HEK293T (cell line): ENCODE results near the gene PEDS1.

Experiments used
- ARNT ChIP-seq: fragments of 450-650 bp; IDR thresholded peaks from 2 replicates; pipeline ENCODE4 v1.6.1; 2017; ENCODE audit warnings: mild to moderate bottlenecking
- BHLHE40 ChIP-seq: fragments of 450-650 bp; IDR thresholded peaks from 2 replicates; pipeline ENCODE4 v1.6.1; 2016; ENCODE audit warnings: mild to moderate bottlenecking, moderate library complexity, borderline replicate concordance
- FOXA1 ChIP-seq: fragments of 450-650 bp; IDR thresholded peaks from 2 replicates; pipeline ENCODE4 v1.6.1; 2016; ENCODE audit warnings: mild to moderate bottlenecking
- FOXM1 ChIP-seq: fragments of 450-650 bp; IDR thresholded peaks from 2 replicates; pipeline ENCODE4 v1.6.1; 2017; ENCODE audit warnings: mild to moderate bottlenecking, borderline replicate concordance
- LEF1 ChIP-seq: fragments of 450-650 bp; IDR thresholded peaks from 2 replicates; pipeline ENCODE4 v1.6.1; 2017; ENCODE audit warnings: mild to moderate bottlenecking, borderline replicate concordance
- SP1 ChIP-seq: fragments of 450-650 bp; IDR thresholded peaks from 2 replicates; pipeline ENCODE4 v1.6.1; 2017
- SUZ12 ChIP-seq: fragments of 450-650 bp; IDR thresholded peaks from 2 replicates; pipeline ENCODE4 v1.6.1; 2016; ENCODE audit warnings: mild to moderate bottlenecking
- TARDBP ChIP-seq: fragments of 450-650 bp; IDR thresholded peaks from 2 replicates; pipeline ENCODE4 v1.6.1; 2016
- ZNF384 ChIP-seq: fragments of 450-650 bp; IDR thresholded peaks from 2 replicates; pipeline ENCODE4 v1.6.1; 2016

- TF ChIP-seq FOXA1 (no peak), SP1 (no peak), SUZ12 (no peak), ZNF384 (no peak), BHLHE40 (no peak), FOXM1 (no peak), ARNT (no peak), LEF1 (no peak), TARDBP (no peak)
Measured at GRCh38 chr20:50127587-50128519, 25.7 kb downstream of the PEDS1 start.
